SJCRH30 (cell line): ENCODE data around the gene TAS2R41. TPM values are rescaled to one million over a fixed set of nuclear protein-coding genes. Genes with fewer than 3 reads are reported as not detected.

Experiments
- DNase-seq, 2 experiments: peaks; one replicate each; pipeline ENCODE4 v3.0.0-alpha.2; 2015 to 2020
- H3K27ac ChIP-seq: fragments of 250-450 bp; sonication (Bioruptor Pico); 2 replicates; pipeline ENCODE4 v1.5.1; 2020; ENCODE audit warnings: mild to moderate bottlenecking, moderate library complexity
- H3K27me3 ChIP-seq: fragments of 250-450 bp; sonication (Bioruptor Pico); 2 replicates; pipeline ENCODE4 v1.5.1; 2020; ENCODE audit warnings: mild to moderate bottlenecking, moderate library complexity
- H3K36me3 ChIP-seq: fragments of 250-450 bp; sonication (Bioruptor Pico); 2 replicates; pipeline ENCODE4 v1.5.1; 2020; ENCODE audit warnings: mild to moderate bottlenecking, moderate library complexity
- H3K4me1 ChIP-seq: fragments of 250-450 bp; sonication (Bioruptor Pico); 2 replicates; pipeline ENCODE4 v1.5.1; 2020; ENCODE audit warnings: mild to moderate bottlenecking, moderate library complexity
- H3K4me3 ChIP-seq: fragments of 250-450 bp; sonication (Bioruptor Pico); 2 replicates; pipeline ENCODE4 v1.5.1; 2020; ENCODE audit warnings: mild to moderate bottlenecking, moderate library complexity
- H3K9me3 ChIP-seq: fragments of 250-450 bp; sonication (Bioruptor Pico); replicated peaks from 2 replicates; pipeline ENCODE4 v1.5.1; 2020; ENCODE audit warnings: mild to moderate bottlenecking, moderate library complexity
- total RNA-seq: library from RNA; depleted of rRNA; stranded (reverse); fragments of >200 nt; shearing (Covaris generic); gene quantifications from 2 replicates; pipeline ENCODE4 v1.2.3, GENCODE V29; 2014

The TAS2R41 gene
- total RNA-seq, 1 experiment from 2014 or later: not detected

DNA sequence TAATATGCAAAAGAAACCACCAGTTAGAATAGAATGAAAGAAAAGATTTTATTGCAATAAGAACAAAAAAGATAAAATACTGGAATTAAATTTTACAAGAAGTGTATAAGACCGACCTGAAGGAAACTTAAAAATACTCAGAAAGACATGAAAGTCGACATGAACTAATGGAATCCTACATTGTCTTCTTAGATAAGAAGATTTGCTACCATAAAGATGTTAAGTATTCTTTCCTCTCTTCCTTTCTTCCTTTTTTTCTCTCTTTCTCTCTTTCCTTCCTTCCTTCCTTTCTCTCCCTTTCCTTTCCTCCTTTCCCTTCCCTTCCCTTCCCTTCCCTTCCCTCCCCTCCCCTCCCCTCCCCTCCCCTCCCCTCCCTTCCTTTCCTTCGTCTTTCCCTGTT is 27.9 kb upstream of the TAS2R41 start:
- H3K4me1 ChIP-seq: no peaks in the 10 kb centered on the region
- no peak for DNase-seq
- H3K36me3 ChIP-seq: no peaks in the 10 kb centered on the region
- H3K9me3 ChIP-seq: no peaks in the 10 kb centered on the region
- no peak overlapping the region for H3K4me3 ChIP-seq
- no peak overlapping the region for H3K27ac ChIP-seq
- H3K27me3 ChIP-seq: peaks cover 20% of the 10 kb centered on the region; the same call in 1 of the 2 replicates

DNA sequence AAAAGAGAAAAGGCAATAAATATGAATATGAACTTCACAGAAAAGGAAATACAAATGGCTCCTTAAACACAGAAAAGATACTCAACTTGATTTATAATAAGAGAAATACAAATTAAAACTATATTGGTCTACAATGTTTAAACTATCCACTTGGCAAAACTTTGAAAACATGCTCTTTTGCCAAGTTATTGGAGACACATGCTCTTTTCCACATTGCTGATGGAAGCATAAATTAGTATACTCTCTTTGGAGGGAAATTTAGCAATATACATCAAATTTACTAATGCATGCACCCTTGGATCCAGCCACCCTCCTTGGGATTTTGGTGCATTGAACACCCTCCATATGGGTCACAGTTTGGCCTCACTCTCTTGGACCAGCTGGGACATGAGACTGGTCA is 26.6 kb upstream of the TAS2R41 start:
- H3K4me3 ChIP-seq: no peak overlapping the region
- H3K27ac ChIP-seq: no peak overlapping the region
- H3K9me3 ChIP-seq: no peaks in the 10 kb centered on the region
- no peaks in the 10 kb centered on the region for H3K4me1 ChIP-seq
- H3K27me3 ChIP-seq: peaks cover 12% of the 10 kb centered on the region; the same call in 1 of the 2 replicates
- H3K36me3 ChIP-seq: no peaks in the 10 kb centered on the region
- no peak for DNase-seq

- H3K27ac ChIP-seq: no peak overlapping the region
- DNase-seq: no peak
- H3K9me3 ChIP-seq: no peaks in the 10 kb centered on the region
- H3K4me1 ChIP-seq: no peaks in the 10 kb centered on the region
- H3K36me3 ChIP-seq: no peaks in the 10 kb centered on the region
- H3K4me3 ChIP-seq: no peak overlapping the region
- H3K27me3 ChIP-seq: peaks cover 12% of the 10 kb centered on the region; the same call in 1 of the 2 replicates
These were observed 25.9 kb upstream of the TAS2R41 start for GRCh38 chr7:143451746-143452145.

DNA sequence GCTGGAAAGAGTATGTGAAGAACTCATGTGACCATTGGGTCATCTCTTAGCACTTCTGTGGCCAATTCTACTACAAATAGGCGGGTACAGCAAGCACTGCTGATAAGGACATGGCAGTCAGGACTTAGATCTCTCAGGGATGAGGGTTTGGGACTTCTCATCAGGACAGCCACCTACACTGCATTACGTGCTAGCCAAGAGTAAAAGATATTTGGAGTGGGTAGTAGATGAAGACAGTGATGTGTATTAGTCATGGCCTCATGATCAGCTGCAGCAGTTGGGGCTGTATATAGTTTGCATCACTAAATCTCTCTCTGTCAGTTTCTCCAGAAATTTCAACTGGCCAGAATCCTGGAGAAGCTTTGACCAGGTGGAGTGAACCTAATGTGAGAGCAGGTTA is 25.2 kb upstream of the TAS2R41 start:
- Histone ChIP-seq H3K4me3 (no peak overlapping the region), H3K27me3 (peaks cover 12% of the 10 kb centered on the region; the same call in 1 of the 2 replicates), H3K36me3 (no peaks in the 10 kb centered on the region), H3K27ac (no peak overlapping the region), H3K4me1 (no peaks in the 10 kb centered on the region), H3K9me3 (no peaks in the 10 kb centered on the region)
- DNase-seq: no peak

GRCh38 chr7:143454091-143454680 is 23.5 kb upstream of the TAS2R41 start:
- DNase-seq: no peak
- Histone ChIP-seq H3K27me3 (peaks cover 5% of the 10 kb centered on the region; the same call in 1 of the 2 replicates), H3K9me3 (no peaks in the 10 kb centered on the region), H3K27ac (no peak overlapping the region), H3K36me3 (no peaks in the 10 kb centered on the region), H3K4me1 (no peaks in the 10 kb centered on the region), H3K4me3 (no peak overlapping the region)

GRCh38 chr7:143455491-143455890 is 22.2 kb upstream of the TAS2R41 start:
- no peak overlapping the region for H3K4me3 ChIP-seq
- DNase-seq: no peak
- no peaks in the 10 kb centered on the region for H3K4me1 ChIP-seq
- no peaks in the 10 kb centered on the region; the same call in 1 of the 2 replicates for H3K36me3 ChIP-seq
- no peak overlapping the region for H3K27ac ChIP-seq
- no peaks in the 10 kb centered on the region for H3K9me3 ChIP-seq
- H3K27me3 ChIP-seq: no peaks in the 10 kb centered on the region

- Histone ChIP-seq H3K4me1 (no peaks in the 10 kb centered on the region), H3K27ac (no peak overlapping the region), H3K9me3 (no peaks in the 10 kb centered on the region), H3K27me3 (no peaks in the 10 kb centered on the region), H3K36me3 (no peaks in the 10 kb centered on the region; the same call in 1 of the 2 replicates), H3K4me3 (no peak overlapping the region)
- DNase-seq: no peak
These were observed 21.7 kb upstream of the TAS2R41 start for GRCh38 chr7:143455942-143456341.

DNA sequence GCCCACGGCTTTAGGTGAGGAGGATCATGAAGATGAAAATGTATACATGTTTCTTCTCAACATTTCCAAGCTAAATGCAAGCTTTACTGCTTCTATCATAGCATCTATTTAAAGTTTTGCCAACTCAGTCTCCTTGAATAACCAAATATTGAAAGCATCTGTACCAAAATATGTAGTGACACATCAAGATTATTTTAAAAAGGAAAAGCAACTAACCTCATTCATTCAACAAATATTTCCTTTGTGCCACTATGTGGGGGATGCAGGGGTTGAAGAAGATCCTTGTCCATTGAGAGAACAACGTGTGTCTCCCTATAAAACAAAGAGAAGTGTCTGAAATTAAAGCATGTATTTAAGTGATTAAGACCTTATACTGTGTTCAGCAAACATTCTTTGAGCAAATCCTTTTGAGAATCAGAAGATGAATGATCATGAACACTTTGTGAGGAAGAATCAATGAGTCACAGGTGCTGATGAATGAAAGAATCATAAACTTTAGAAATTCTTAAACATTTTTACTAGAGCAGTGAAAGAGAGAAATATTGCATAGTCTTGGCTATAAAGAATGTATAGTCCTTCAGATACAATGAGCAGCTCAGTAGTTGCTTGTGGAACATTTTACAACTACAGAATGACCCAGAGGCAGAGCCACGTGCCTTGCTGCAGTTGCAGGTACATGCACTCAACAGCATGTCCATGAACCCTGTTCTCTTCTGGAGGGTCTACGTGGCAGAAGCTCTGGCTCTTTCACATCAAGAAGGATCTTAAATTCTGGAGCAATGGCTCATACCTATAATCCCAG is 20.5 kb upstream of the TAS2R41 start:
- Histone ChIP-seq H3K4me1 (no peaks in the 10 kb centered on the region), H3K9me3 (no peaks in the 10 kb centered on the region), H3K27ac (no peak overlapping the region), H3K36me3 (no peaks in the 10 kb centered on the region; the same call in 1 of the 2 replicates), H3K4me3 (no peak overlapping the region), H3K27me3 (no peaks in the 10 kb centered on the region)
- no peak for DNase-seq

DNA sequence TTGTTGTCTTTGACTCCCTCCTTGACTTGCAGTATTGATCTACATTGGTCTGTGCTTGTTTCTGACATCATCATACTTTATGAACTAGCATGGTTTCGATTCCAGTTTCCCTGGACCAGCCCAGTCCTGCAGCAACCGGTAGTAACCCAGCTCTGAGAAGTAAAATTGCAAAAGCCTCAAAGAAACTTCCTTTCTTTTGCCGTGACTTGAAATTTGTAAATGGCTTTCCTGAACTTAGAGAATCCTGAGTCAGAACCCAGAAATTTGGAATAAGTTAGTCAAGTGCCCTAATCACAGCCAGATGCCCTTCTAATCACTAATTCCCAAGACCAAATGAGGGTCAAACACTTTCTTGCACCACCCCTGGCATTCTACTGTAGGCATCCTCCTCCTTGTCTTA is 19.4 kb upstream of the TAS2R41 start:
- H3K4me3 ChIP-seq: no peak overlapping the region
- no peaks in the 10 kb centered on the region for H3K27me3 ChIP-seq
- no peaks in the 10 kb centered on the region for H3K9me3 ChIP-seq
- H3K27ac ChIP-seq: no peak overlapping the region
- no peaks in the 10 kb centered on the region for H3K4me1 ChIP-seq
- no peaks in the 10 kb centered on the region; the same call in 1 of the 2 replicates for H3K36me3 ChIP-seq
- DNase-seq: no peak

DNA sequence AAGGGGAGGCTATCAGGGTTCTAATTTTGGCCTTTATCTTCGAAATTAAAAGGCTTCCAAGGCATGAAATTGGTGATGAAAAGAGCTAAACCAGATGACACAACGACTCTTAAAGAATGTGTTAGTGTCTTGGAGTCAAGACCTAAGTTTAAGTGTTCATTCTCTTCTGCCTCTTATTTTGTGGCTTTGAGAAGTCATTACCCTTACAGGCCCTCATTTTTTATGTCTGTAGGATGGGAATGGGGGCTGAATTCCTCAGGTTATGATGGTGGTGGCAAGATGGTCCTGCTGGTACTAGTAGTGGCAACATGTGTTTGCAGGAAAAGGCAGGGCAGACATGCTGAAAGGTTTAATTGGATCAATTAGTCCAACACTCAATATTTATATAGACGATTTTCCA is 19.0 kb upstream of the TAS2R41 start:
- Histone ChIP-seq H3K9me3 (no peaks in the 10 kb centered on the region), H3K4me1 (no peaks in the 10 kb centered on the region), H3K27ac (no peak overlapping the region), H3K36me3 (no peaks in the 10 kb centered on the region; the same call in 1 of the 2 replicates), H3K27me3 (no peaks in the 10 kb centered on the region), H3K4me3 (no peak overlapping the region)
- no peak for DNase-seq

DNA sequence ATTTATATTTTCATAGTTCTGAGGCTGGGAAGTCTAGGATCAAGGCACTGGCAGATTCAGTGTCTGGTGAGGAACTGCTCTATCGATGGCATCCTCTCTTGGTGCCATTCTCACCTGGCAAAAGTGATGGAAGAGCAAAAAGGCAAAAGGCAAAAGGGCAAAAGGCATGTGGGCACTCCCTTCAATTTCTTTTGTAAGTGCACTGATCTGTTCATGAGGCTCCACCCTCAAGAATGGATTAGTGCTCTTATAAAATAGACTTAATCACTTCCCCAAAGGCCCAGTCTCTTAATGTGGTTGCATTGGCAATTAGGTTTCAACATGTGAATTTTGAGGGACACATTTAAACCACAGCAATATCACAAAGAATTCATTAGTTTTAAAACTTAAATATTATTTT is 18.3 kb upstream of the TAS2R41 start:
- H3K4me3 ChIP-seq: no peak overlapping the region

DNA sequence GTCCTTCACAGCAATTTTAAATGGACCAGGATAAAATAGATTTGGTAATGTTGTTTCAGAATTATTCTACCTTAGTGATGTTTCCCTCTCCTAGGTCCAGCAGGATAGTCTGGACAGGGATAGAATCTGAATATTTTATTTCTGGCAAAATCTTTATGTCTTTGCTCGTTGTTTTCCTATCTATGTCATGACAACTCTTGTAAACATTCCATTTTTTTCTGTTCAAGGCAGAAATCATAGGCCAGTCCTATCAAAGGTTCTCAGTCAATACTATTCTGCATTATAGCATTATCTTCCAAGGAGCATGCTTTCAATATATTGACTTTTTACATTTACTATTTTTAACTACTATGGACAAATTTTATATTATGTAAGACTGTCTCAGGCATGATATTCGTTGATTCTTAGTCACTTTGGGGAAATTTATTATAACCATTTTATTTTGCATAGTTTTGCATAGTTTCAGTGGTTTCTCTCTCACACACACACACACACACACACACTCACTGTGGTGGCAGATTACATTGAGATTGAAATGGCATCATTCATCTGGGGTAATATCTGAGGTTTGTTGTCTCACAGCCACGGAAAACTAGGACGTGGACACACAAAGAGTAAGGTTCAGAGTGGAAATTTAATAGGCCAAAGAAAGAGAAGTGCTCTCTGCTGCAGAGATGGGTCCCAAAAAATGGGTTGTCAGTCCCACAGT is 17.2 kb upstream of the TAS2R41 start:
- no peak overlapping the region for H3K27ac ChIP-seq
- H3K27me3 ChIP-seq: no peaks in the 10 kb centered on the region
- no peaks in the 10 kb centered on the region; the same call in 1 of the 2 replicates for H3K36me3 ChIP-seq
- DNase-seq: no peak
- no peaks in the 10 kb centered on the region for H3K4me1 ChIP-seq
- H3K4me3 ChIP-seq: no peak overlapping the region
- H3K9me3 ChIP-seq: no peaks in the 10 kb centered on the region

More for the DNA sequence above, 18.3 kb upstream of the TAS2R41 start:
- Histone ChIP-seq H3K36me3 (no peaks in the 10 kb centered on the region; the same call in 1 of the 2 replicates), H3K27me3 (no peaks in the 10 kb centered on the region), H3K27ac (no peak overlapping the region), H3K4me1 (no peaks in the 10 kb centered on the region), H3K9me3 (no peaks in the 10 kb centered on the region)
- no peak for DNase-seq

DNA sequence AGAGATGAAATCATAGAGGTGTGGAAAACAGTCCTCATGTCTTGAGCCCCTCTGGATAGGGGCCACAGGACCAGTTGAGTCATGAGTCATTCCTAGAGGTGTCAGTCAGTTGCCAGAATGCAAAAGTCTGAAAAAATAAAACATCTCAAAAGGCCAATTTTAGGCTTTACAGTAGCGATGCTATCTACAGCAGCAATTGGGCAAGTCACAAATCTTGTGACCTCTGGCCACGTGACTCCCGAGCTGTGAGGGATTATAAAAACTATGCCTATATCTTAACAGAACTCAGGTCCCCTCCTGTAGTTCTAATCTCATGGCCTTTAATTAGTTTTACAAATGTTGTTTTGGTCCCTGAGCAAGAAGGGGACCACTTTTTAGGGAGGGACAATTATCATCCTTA is 15.6 kb upstream of the TAS2R41 start:
- no peak for DNase-seq

GRCh38 chr7:143463556-143463955 is 14.1 kb upstream of the TAS2R41 start:
- Histone ChIP-seq H3K27ac (no peak overlapping the region), H3K4me1 (no peaks in the 10 kb centered on the region), H3K4me3 (no peak overlapping the region), H3K9me3 (no peaks in the 10 kb centered on the region), H3K36me3 (no peaks in the 10 kb centered on the region; the same call in 1 of the 2 replicates), H3K27me3 (no peaks in the 10 kb centered on the region)
- DNase-seq: no peak

More for the DNA sequence above, 15.6 kb upstream of the TAS2R41 start:
- Histone ChIP-seq H3K36me3 (no peaks in the 10 kb centered on the region; the same call in 1 of the 2 replicates), H3K27me3 (no peaks in the 10 kb centered on the region), H3K9me3 (no peaks in the 10 kb centered on the region), H3K4me1 (no peaks in the 10 kb centered on the region), H3K27ac (no peak overlapping the region), H3K4me3 (no peak overlapping the region)

DNA sequence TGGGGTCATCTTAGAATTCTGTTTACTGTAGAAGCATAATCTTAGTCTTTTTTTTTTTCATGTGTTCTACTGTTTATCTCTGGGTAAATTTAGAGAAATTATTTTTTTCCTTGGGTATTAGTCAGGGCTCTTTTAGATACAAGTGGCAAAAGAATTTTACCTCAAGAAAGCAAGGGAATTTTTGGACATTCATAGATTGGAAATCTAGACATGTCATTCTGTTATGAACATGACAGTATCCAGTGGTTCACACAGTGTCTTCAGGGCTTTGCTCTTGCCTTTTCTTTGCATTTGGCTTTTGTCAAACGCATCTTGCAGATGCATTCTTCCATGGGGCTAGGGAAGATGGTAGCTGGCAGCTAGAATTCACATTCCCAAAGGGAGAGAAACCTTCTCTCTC is 13.7 kb upstream of the TAS2R41 start:
- H3K27ac ChIP-seq: no peak overlapping the region
- no peak overlapping the region for H3K4me3 ChIP-seq

More for the DNA sequence above, 13.7 kb upstream of the TAS2R41 start:
- H3K9me3 ChIP-seq: no peaks in the 10 kb centered on the region
- H3K27me3 ChIP-seq: no peaks in the 10 kb centered on the region
- H3K4me1 ChIP-seq: no peaks in the 10 kb centered on the region
- H3K36me3 ChIP-seq: no peaks in the 10 kb centered on the region; the same call in 1 of the 2 replicates
- no peak for DNase-seq
